ENCODE data around the gene DLG1. TPM values are rescaled to one million over a fixed set of nuclear protein-coding genes. Genes with fewer than 3 reads are reported as not detected.
A peak's percentile ranks its signal among the peaks of the same experiment; 100 is the strongest.

Gene DLG1
- total RNA-seq, 1 donor from 2014 or later = 80.2 TPM

- no peak for TF ChIP-seq CTCF (IDR thresholded peaks at IDR 0.05)
- DNase-seq (no peak), ATAC-seq (no peak)
- H3K9me3 ChIP-seq = no peaks in the 10 kb centered on the region
- H3K4me3 ChIP-seq = no peak overlapping the region
- no peak overlapping the region for H3K27ac ChIP-seq
- H3K4me1 ChIP-seq = no peaks in the 10 kb centered on the region
- H3K36me3 ChIP-seq = no peaks in the 10 kb centered on the region
- intact Hi-C loops (cut with DNase I) = no loop called here
- H3K27me3 ChIP-seq (ENCODE audit: low read depth) = no peaks in the 10 kb centered on the region
Observed at GRCh38 chr3:197329382-197329781, 31.0 kb upstream of the DLG1 start.

DNA sequence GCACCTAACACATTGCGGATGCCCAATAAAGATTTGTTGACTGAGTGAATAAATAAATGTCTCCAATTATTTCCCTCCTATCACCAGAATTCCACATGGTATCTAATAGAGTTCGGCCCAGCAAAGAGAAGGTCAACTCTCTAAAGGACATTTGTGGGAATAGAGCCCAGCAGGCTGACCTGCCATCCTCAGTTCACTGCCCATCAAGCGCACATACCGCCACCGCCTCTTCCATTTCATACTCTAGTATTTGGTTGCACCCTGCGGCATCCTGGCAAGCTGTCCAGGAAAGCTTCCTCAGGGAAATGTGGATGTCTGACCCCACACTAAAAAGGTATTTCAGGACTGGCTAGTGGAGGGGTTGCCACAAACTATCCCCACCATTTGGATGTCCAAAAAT is 29.8 kb upstream of the DLG1 start:
- no peaks in the 10 kb centered on the region for H3K4me1 ChIP-seq
- no peak for TF ChIP-seq CTCF (IDR thresholded peaks at IDR 0.05)
- no peaks in the 10 kb centered on the region for H3K36me3 ChIP-seq
- no peak overlapping the region for H3K27ac ChIP-seq
- intact Hi-C loops (cut with DNase I) = no loop called here
- no peaks in the 10 kb centered on the region for H3K27me3 ChIP-seq (ENCODE audit: low read depth)
- H3K4me3 ChIP-seq = no peak overlapping the region
- no peaks in the 10 kb centered on the region for H3K9me3 ChIP-seq
- DNase-seq = no peak
- ATAC-seq = no peak

GRCh38 chr3:197327701-197328100 is 29.3 kb upstream of the DLG1 start:
- ATAC-seq = peak in 1 of 2 donors; percentile 42
- Histone ChIP-seq H3K4me3 (no peak overlapping the region), H3K9me3 (no peaks in the 10 kb centered on the region), H3K36me3 (no peaks in the 10 kb centered on the region), H3K27ac (no peak overlapping the region), H3K4me1 (no peaks in the 10 kb centered on the region), H3K27me3 (ENCODE audit: low read depth) (no peaks in the 10 kb centered on the region)
- no peak for DNase-seq
- no peak for TF ChIP-seq CTCF (IDR thresholded peaks at IDR 0.05)
- intact Hi-C loops (cut with DNase I) = no loop called here

GRCh38 chr3:197325773-197326172 is 27.4 kb upstream of the DLG1 start:
- no peaks in the 10 kb centered on the region for H3K27me3 ChIP-seq (ENCODE audit: low read depth)
- no peak overlapping the region for H3K4me3 ChIP-seq
- no peaks in the 10 kb centered on the region for H3K36me3 ChIP-seq
- intact Hi-C loops (cut with DNase I) = no loop called here
- H3K4me1 ChIP-seq = no peaks in the 10 kb centered on the region
- no peak for DNase-seq
- no peak for ATAC-seq
- H3K9me3 ChIP-seq = no peaks in the 10 kb centered on the region
- H3K27ac ChIP-seq = no peak overlapping the region
- no peak for TF ChIP-seq CTCF (IDR thresholded peaks at IDR 0.05)

GRCh38 chr3:197322149-197322548 is 23.7 kb upstream of the DLG1 start:
- H3K4me1 ChIP-seq = no peaks in the 10 kb centered on the region
- intact Hi-C loops (cut with DNase I) = no loop called here
- DNase-seq (no peak), ATAC-seq (no peak)
- H3K27ac ChIP-seq = no peak overlapping the region
- no peaks in the 10 kb centered on the region for H3K36me3 ChIP-seq
- no peak for TF ChIP-seq CTCF (IDR thresholded peaks at IDR 0.05)
- H3K9me3 ChIP-seq = no peaks in the 10 kb centered on the region
- H3K27me3 ChIP-seq (ENCODE audit: low read depth) = no peaks in the 10 kb centered on the region
- H3K4me3 ChIP-seq = no peak overlapping the region

- Histone ChIP-seq H3K4me3 (no peak overlapping the region), H3K36me3 (no peaks in the 10 kb centered on the region), H3K27ac (no peak overlapping the region), H3K4me1 (no peaks in the 10 kb centered on the region), H3K27me3 (ENCODE audit: low read depth) (no peaks in the 10 kb centered on the region), H3K9me3 (no peaks in the 10 kb centered on the region)
- DNase-seq (no peak), ATAC-seq (no peak)
- no peak for TF ChIP-seq CTCF (IDR thresholded peaks at IDR 0.05)
- intact Hi-C loops (cut with DNase I) = no loop called here
Observed at GRCh38 chr3:197320582-197320981, 22.2 kb upstream of the DLG1 start.

Data from lower lobe of right lung (tissue), 2 donors.